ENCODE results near the gene SFXN3. TPM values are rescaled to one million over a fixed set of nuclear protein-coding genes. Genes with fewer than 3 reads are reported as not detected.

Gene SFXN3
- total and polyA plus RNA-seq, 2 experiments from 2014 or later = 58.8 to 79.8 TPM

GRCh38 chr10:101035314-101035713 lies 4.3 kb downstream of the SFXN3 start:
- peaks cover 40% of the 10 kb centered on the region for H3K79me2 ChIP-seq (ENCODE audit: insufficient read depth)
- peaks cover 35% of the 10 kb centered on the region for H3K36me3 ChIP-seq (ENCODE audit: low read depth)
- no peak overlapping the region for H3K27ac ChIP-seq
- H3K9me3 ChIP-seq (ENCODE audit: low read depth) = no peaks in the 10 kb centered on the region
- no peak for DNase-seq
- no peak overlapping the region for H3K4me3 ChIP-seq
- peaks cover 23% of the 10 kb centered on the region for H3F3A ChIP-seq (ENCODE audit: insufficient read depth)
- in situ Hi-C loops (cut with MboI) = no loop called here
- no peak overlapping the region for H2AFZ ChIP-seq
- no peak overlapping the region for H3K4me2 ChIP-seq (ENCODE audit: unreplicated experiment)
- WGBS, 2 experiments (ENCODE audit: low coverage in 1 of 2, low lambda C conversion rate in 2 of 2, missing lambda C conversion rate in 2 of 2) = 89 to 93% methylated on average over 7 of the region's 7 CpGs
- H3K27me3 ChIP-seq (replicated peaks; ENCODE audit: insufficient read depth) = no peaks in the 10 kb centered on the region
- peaks cover 12% of the 10 kb centered on the region for H3K4me1 ChIP-seq (ENCODE audit: insufficient read depth)
- no peaks in the 10 kb centered on the region for H3K9me2 ChIP-seq (ENCODE audit: insufficient read depth)
- no peak overlapping the region for H3K9ac ChIP-seq
- H4K20me1 ChIP-seq (ENCODE audit: insufficient read depth) = no peaks in the 10 kb centered on the region
- TF ChIP-seq EZH2phosphoT487 (IDR thresholded peaks at IDR 0.05; ENCODE audit: insufficient read depth, low read depth) (no peak), EZH2 (IDR thresholded peaks at IDR 0.05; ENCODE audit: insufficient read depth, poor library complexity, severe bottlenecking) (no peak)

DNA sequence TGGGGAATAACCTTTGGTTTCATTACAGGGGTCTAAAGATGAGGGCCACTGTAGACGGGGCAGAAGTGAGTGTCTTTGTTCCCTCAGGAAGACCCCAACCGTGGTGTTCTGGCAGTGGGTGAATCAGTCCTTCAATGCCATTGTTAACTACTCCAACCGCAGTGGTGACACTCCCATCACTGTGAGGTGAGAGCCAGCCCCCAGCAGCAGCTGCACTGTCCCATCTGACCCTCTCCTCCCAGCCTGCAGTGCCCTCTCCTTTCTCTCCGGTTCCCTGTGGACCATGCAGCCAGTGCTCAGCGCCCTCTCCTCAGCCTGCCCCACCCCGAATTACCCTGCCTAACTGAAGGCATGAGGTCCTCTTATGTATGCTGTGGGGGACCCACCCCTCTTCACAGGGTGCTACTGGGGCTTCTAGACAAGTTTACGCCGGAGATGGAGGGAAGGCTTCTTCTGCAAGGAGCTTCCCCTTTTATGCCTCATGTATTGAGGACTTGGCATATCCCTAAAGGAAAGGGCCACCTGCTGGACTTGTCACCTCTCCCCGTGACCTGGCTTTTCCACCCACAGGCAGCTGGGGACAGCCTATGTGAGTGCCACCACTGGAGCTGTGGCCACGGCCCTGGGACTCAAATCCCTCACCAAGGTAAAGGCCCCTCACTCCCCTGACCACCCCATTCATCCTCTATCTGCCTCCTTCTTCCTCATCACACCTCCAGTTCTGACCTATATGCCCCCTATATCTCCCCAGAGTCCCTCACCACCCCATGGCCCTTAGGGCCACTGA lies 5.1 kb downstream of the SFXN3 start:
- Histone ChIP-seq H3K9ac (no peak overlapping the region), H3K36me3 (ENCODE audit: low read depth) (peaks cover 35% of the 10 kb centered on the region), H3K4me2 (ENCODE audit: unreplicated experiment) (no peak overlapping the region), H3K4me1 (ENCODE audit: insufficient read depth) (peaks cover 12% of the 10 kb centered on the region), H3K9me3 (ENCODE audit: low read depth) (no peaks in the 10 kb centered on the region), H3K9me2 (ENCODE audit: insufficient read depth) (no peaks in the 10 kb centered on the region), H2AFZ (no peak overlapping the region), H3K27ac (no peak overlapping the region), H3K4me3 (no peak overlapping the region), H3F3A (ENCODE audit: insufficient read depth) (peaks cover 29% of the 10 kb centered on the region), H3K27me3 (replicated peaks; ENCODE audit: insufficient read depth) (no peaks in the 10 kb centered on the region), H3K79me2 (ENCODE audit: insufficient read depth) (peaks cover 40% of the 10 kb centered on the region), H4K20me1 (ENCODE audit: insufficient read depth) (no peaks in the 10 kb centered on the region)
- no peak for TF ChIP-seq EZH2phosphoT487 (IDR thresholded peaks at IDR 0.05; ENCODE audit: insufficient read depth, low read depth)
- no peak for TF ChIP-seq EZH2 (IDR thresholded peaks at IDR 0.05; ENCODE audit: insufficient read depth, poor library complexity, severe bottlenecking)
- DNase-seq = no peak
- in situ Hi-C loops (cut with MboI) = no loop called here
- WGBS, 2 experiments (ENCODE audit: low coverage in 1 of 2, low lambda C conversion rate in 2 of 2, missing lambda C conversion rate in 2 of 2) = 68 to 79% methylated on average over 9 to 10 of the region's 10 CpGs

GRCh38 chr10:101036726-101037125 lies 5.7 kb downstream of the SFXN3 start:
- DNase-seq = no peak
- TF ChIP-seq EZH2 (IDR thresholded peaks at IDR 0.05; ENCODE audit: insufficient read depth, poor library complexity, severe bottlenecking) (no peak), EZH2phosphoT487 (IDR thresholded peaks at IDR 0.05; ENCODE audit: insufficient read depth, low read depth) (no peak)
- H3K9ac ChIP-seq = no peak overlapping the region
- WGBS, 2 experiments (ENCODE audit: low coverage in 1 of 2, low lambda C conversion rate in 2 of 2, missing lambda C conversion rate in 2 of 2) = 76 to 86% methylated on average over 6 to 7 of the region's 7 CpGs
- no peak overlapping the region for H3K4me2 ChIP-seq (ENCODE audit: unreplicated experiment)
- H3K9me3 ChIP-seq (ENCODE audit: low read depth) = no peaks in the 10 kb centered on the region
- H3K27ac ChIP-seq = no peak overlapping the region
- in situ Hi-C loops (cut with MboI) = no loop called here
- H3K9me2 ChIP-seq (ENCODE audit: insufficient read depth) = no peaks in the 10 kb centered on the region
- H3K79me2 ChIP-seq (ENCODE audit: insufficient read depth) = peaks cover 40% of the 10 kb centered on the region
- no peak overlapping the region for H2AFZ ChIP-seq
- H3F3A ChIP-seq (ENCODE audit: insufficient read depth) = peaks cover 33% of the 10 kb centered on the region
- peaks cover 35% of the 10 kb centered on the region for H3K36me3 ChIP-seq (ENCODE audit: low read depth)
- no peaks in the 10 kb centered on the region for H3K27me3 ChIP-seq (replicated peaks; ENCODE audit: insufficient read depth)
- peaks cover 12% of the 10 kb centered on the region for H3K4me1 ChIP-seq (ENCODE audit: insufficient read depth)
- H4K20me1 ChIP-seq (ENCODE audit: insufficient read depth) = no peaks in the 10 kb centered on the region
- H3K4me3 ChIP-seq = no peak overlapping the region

DNA sequence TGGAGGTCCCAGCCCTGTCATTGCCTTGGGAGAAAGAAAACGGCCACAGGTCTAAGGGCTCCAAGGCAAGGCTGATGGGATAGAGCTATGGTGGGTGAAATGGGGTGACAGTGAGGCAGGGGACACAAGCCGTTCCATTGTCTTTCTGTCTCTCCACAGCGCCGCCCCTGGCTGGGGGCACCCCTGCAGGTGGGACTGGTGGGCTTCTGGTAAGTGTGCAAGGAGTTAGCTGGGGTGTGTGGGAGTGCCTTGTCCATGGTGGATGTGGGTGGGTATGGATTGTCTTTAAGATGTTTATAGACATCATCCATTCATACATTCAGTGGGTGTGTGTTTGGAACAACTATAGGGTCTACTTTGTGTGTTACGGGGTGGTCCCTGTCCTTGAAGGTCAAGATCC lies 7.5 kb downstream of the SFXN3 start:
- Histone ChIP-seq H4K20me1 (ENCODE audit: insufficient read depth) (no peaks in the 10 kb centered on the region), H3K9me2 (ENCODE audit: insufficient read depth) (no peaks in the 10 kb centered on the region), H3F3A (ENCODE audit: insufficient read depth) (peaks cover 38% of the 10 kb centered on the region), H3K9me3 (ENCODE audit: low read depth) (no peaks in the 10 kb centered on the region), H3K79me2 (ENCODE audit: insufficient read depth) (peaks cover 34% of the 10 kb centered on the region), H3K27me3 (replicated peaks; ENCODE audit: insufficient read depth) (no peaks in the 10 kb centered on the region), H3K9ac (no peak overlapping the region), H3K4me1 (ENCODE audit: insufficient read depth) (peaks cover 16% of the 10 kb centered on the region), H3K27ac (no peak overlapping the region), H3K4me3 (no peak overlapping the region), H2AFZ (no peak overlapping the region), H3K4me2 (ENCODE audit: unreplicated experiment) (no peak overlapping the region), H3K36me3 (ENCODE audit: low read depth) (peaks cover 35% of the 10 kb centered on the region)
- 55 to 57% methylated on average over 5 of the region's 5 CpGs for WGBS, 2 experiments (ENCODE audit: low coverage in 1 of 2, low lambda C conversion rate in 2 of 2, missing lambda C conversion rate in 2 of 2)
- no peak for DNase-seq
- no peak for TF ChIP-seq EZH2 (IDR thresholded peaks at IDR 0.05; ENCODE audit: insufficient read depth, poor library complexity, severe bottlenecking)
- no peak for TF ChIP-seq EZH2phosphoT487 (IDR thresholded peaks at IDR 0.05; ENCODE audit: insufficient read depth, low read depth)
- in situ Hi-C loops (cut with MboI) = no loop called here

Measured in GM23248 (cell line).